HepG2 (cell line): ENCODE results near the gene LIN28A. TPM values are rescaled to one million over a fixed set of nuclear protein-coding genes. Genes with fewer than 3 reads are reported as not detected.

ENCODE experiments used
- AGO2 ChIP-seq: fragments of 200-400 bp; formaldehyde crosslinking; optimal IDR thresholded peaks from 2 replicates; pipeline ENCODE3; 2017; ENCODE audit warnings: mild to moderate bottlenecking, low read depth, low read length, moderate library complexity
- ETV6 ChIP-seq: sonication (generic); formaldehyde crosslinking; conservative IDR thresholded peaks from 2 replicates; pipeline ENCODE4 v1.4.0; 2020; ENCODE audit warnings: missing genetic modification reagents
- HNF1A ChIP-seq, 2 experiments: sonication (generic) in 1 of 2; formaldehyde crosslinking in 1 of 2; IDR thresholded peaks; 2 replicates each; pipeline versions ENCODE4 v1.4.0 to v1.6.1; 2016 to 2020; ENCODE audit warnings: borderline replicate concordance in 1 of 2, low read depth in 1 of 2, mild to moderate bottlenecking in 1 of 2, missing genetic modification reagents in 1 of 2
- HNRNPL ChIP-seq: fragments of 200-400 bp; formaldehyde crosslinking; IDR thresholded peaks from 2 replicates; pipeline ENCODE4 v1.6.1; 2017; ENCODE audit warnings: mild to moderate bottlenecking, low read depth, low read length
- MATR3 ChIP-seq: sonication (generic); formaldehyde crosslinking; IDR thresholded peaks from 2 replicates; pipeline ENCODE4 v1.4.0; 2020; ENCODE audit warnings: missing genetic modification reagents
- MAX ChIP-seq: IDR thresholded peaks from 2 replicates; pipeline ENCODE4 v1.6.1; 2012; ENCODE audit warnings: inconsistent platforms
- MYNN ChIP-seq: sonication (generic); formaldehyde crosslinking; IDR thresholded peaks from 2 replicates; pipeline ENCODE4 v1.4.0; 2020; ENCODE audit warnings: mild to moderate bottlenecking, low read depth, missing genetic modification reagents
- NCOA2 ChIP-seq: sonication (generic); formaldehyde crosslinking; IDR thresholded peaks from 2 replicates; pipeline ENCODE4 v1.8.0; 2022; ENCODE audit warnings: inconsistent platforms
- NFAT5 ChIP-seq: sonication (generic); formaldehyde crosslinking; IDR thresholded peaks from 2 replicates; pipeline ENCODE4 v1.4.0; 2020; ENCODE audit warnings: missing genetic modification reagents
- NFE2 ChIP-seq: sonication (generic); formaldehyde crosslinking; IDR thresholded peaks from 2 replicates; pipeline ENCODE4 v1.4.0; 2020; ENCODE audit warnings: missing genetic modification reagents
- ZFYVE20 ChIP-seq: sonication (generic); formaldehyde crosslinking; IDR thresholded peaks from 2 replicates; pipeline ENCODE4 v1.8.0; 2023; ENCODE audit warnings: low read depth, mild to moderate bottlenecking, moderate library complexity, missing genetic modification reagents, borderline replicate concordance
- ZNF180 ChIP-seq: sonication (generic); formaldehyde crosslinking; IDR thresholded peaks from 2 replicates; pipeline ENCODE4 v1.4.0; 2020; ENCODE audit warnings: low read depth, missing genetic modification reagents, borderline replicate concordance
- ZNF430 ChIP-seq: sonication (generic); formaldehyde crosslinking; IDR thresholded peaks from 2 replicates; pipeline ENCODE4 v1.9.0; 2021; ENCODE audit warnings: mild to moderate bottlenecking, missing genetic modification reagents
- ZNF446 ChIP-seq: sonication (generic); formaldehyde crosslinking; IDR thresholded peaks from 2 replicates; pipeline ENCODE4 v1.5.0; 2020; ENCODE audit warnings: mild to moderate bottlenecking, missing genetic modification reagents
- ZNF530 ChIP-seq: sonication (generic); formaldehyde crosslinking; IDR thresholded peaks from 2 replicates; pipeline ENCODE4 v1.5.0; 2020; ENCODE audit warnings: low read depth, mild to moderate bottlenecking, missing genetic modification reagents
- ZNF768 ChIP-seq: sonication (generic); formaldehyde crosslinking; IDR thresholded peaks from 2 replicates; pipeline ENCODE4 v1.4.0; 2020; ENCODE audit warnings: missing genetic modification reagents
- ZNF773 ChIP-seq: sonication (generic); formaldehyde crosslinking; IDR thresholded peaks from 2 replicates; pipeline ENCODE4 v1.4.0; 2020; ENCODE audit warnings: missing genetic modification reagents, borderline replicate concordance
- ZNF788 ChIP-seq: sonication (generic); formaldehyde crosslinking; IDR thresholded peaks from 2 replicates; pipeline ENCODE4 v1.5.0; 2020; ENCODE audit warnings: mild to moderate bottlenecking, missing genetic modification reagents, borderline replicate concordance
- polyA plus RNA-seq, 8 experiments: library from polyadenylated mRNA; depleted of rRNA in 3 of 8; stranded (reverse) in 7 of 8; unstranded in 1 of 8; fragments of >200 nt; fragmentation: Illumina TruSeq in 4 of 8; extraction: Trizol in 4 of 8; gene quantifications; 2 replicates each; pipeline versions ENCODE4 v1.2.1 to v1.2.3, GENCODE V29; 2011 to 2016; ENCODE audit warnings: low read depth in 4 of 8, missing spikeins in 1 of 8, mixed read lengths in 1 of 8; ENCODE audit not compliant: insufficient read depth in 1 of 8
- total RNA-seq, 5 experiments: library from RNA; depleted of rRNA; stranded (reverse); fragments of >200 nt; fragmentation: Illumina TruSeq; extraction: Trizol; gene quantifications; 2 replicates each; pipeline ENCODE4 v1.2.3, GENCODE V29; 2016; ENCODE audit warnings: low read depth in 1 of 5
- TF ChIP-seq, protein P1 (sequence below): sonication (generic); formaldehyde crosslinking; IDR thresholded peaks from 2 replicates; pipeline ENCODE4 v1.5.1; 2020; ENCODE audit warnings: missing genetic modification reagents, mild to moderate bottlenecking, borderline replicate concordance

Gene LIN28A
- total and polyA plus RNA-seq, 2 of the 13 experiments (the other 11 are each of a cell fraction or from before 2014, with no cell fraction given): not detected

DNA sequence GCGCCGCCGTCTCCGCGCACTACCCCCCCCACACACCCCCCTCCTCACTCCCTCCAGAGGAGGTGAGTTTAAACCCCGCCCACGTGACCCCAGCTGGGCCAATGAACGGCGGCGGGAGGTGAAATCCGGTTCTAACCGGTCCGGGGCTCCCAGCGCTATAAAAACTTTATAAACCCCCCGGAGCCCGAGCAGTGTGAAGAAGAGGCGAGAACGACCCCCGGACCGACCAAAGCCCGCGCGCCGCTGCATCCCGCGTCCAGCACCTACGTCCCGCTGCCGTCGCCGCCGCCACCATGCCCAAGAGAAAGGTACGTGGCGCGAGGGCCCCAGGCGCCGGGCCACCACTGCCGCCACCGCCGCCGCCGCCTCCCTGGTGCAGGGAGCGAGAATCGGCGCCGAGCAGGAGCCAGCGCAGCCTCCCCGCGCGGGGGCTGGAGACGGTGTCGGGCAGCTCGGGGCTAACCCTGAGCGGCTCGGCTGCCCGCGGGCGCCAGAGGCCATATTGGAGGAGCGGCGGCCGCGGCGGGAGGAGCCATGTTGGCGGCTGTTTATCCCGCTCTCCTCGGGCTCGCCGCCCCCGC lies 61.8 kb downstream of the LIN28A start, which contains the start of gene HMGN2 (continued):
- TF ChIP-seq ZNF788 (CRISPR knock-in tag) (no peak), ZNF530 (CRISPR knock-in tag) (no peak), AGO2 (peak; percentile 89), NCOA2 (CRISPR knock-in tag) (no peak), MAX (no peak), NFE2 (CRISPR knock-in tag) (no peak), MATR3 (CRISPR knock-in tag) (no peak), ZNF773 (peak; percentile 35; the same call in 1 of the 2 replicates), ZNF430 (peak; percentile 40; the same call in 1 of the 2 replicates), HNF1A (IDR thresholded peaks at IDR 0.05; ENCODE audit: low read depth) (no peak), HNF1A (CRISPR knock-in tag; IDR thresholded peaks at IDR 0.05; ENCODE audit: borderline replicate concordance) (peak; percentile 5; the same call in 1 of the 2 replicates), ZNF180 (CRISPR knock-in tag) (0 out of 2 replicates have a peak, but pooled peaks have one; percentile 27), ETV6 (CRISPR knock-in tag) (0 out of 2 replicates have a peak, but pooled peaks have one; percentile 57), NFAT5 (CRISPR knock-in tag) (peak; percentile 61; the same call in 1 of the 2 replicates), HNRNPL (0 out of 2 replicates have a peak, but pooled peaks have one; percentile 14), MYNN (CRISPR knock-in tag) (no peak), ZNF446 (CRISPR knock-in tag) (0 out of 2 replicates have a peak, but pooled peaks have one; percentile 27), ZNF768 (CRISPR knock-in tag) (peak; percentile 55; the same call in 1 of the 2 replicates), ZFYVE20 (CRISPR knock-in tag) (peak; percentile 12; the same call in 1 of the 2 replicates)
- TF ChIP-seq, protein P1, sequence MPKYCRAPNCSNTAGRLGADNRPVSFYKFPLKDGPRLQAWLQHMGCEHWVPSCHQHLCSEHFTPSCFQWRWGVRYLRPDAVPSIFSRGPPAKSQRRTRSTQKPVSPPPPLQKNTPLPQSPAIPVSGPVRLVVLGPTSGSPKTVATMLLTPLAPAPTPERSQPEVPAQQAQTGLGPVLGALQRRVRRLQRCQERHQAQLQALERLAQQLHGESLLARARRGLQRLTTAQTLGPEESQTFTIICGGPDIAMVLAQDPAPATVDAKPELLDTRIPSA (CRISPR knock-in tag): 0 out of 2 replicates have a peak, but pooled peaks have one; percentile 28
